HG03457 (cell line): Measurements from ENCODE around the gene TRMT10A.

Source experiments
- ATAC-seq: cut with Tn5 transposase; IDR thresholded peaks from one replicate; pipeline ENCODE4 v1.9.1; 2021; ENCODE audit warnings: moderate number of reproducible peaks; ENCODE audit not compliant: unreplicated experiment

Gene TRMT10A, protein sequence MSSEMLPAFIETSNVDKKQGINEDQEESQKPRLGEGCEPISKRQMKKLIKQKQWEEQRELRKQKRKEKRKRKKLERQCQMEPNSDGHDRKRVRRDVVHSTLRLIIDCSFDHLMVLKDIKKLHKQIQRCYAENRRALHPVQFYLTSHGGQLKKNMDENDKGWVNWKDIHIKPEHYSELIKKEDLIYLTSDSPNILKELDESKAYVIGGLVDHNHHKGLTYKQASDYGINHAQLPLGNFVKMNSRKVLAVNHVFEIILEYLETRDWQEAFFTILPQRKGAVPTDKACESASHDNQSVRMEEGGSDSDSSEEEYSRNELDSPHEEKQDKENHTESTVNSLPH

GRCh38 chr4:99563310-99564186 is at the start of gene TRMT10A:
TSS of gene TRMT10A (minus strand) at chr4:99564039. CDS start at chr4:99559338, 4,701 bp downstream.
- ATAC-seq, result peak; percentile 86

GRCh38 chr4:99612704-99613103 is 48.9 kb upstream of the TRMT10A start:
- no peak for ATAC-seq

GRCh38 chr4:99612281-99612680 is 48.4 kb upstream of the TRMT10A start:
- no peak for ATAC-seq

DNA sequence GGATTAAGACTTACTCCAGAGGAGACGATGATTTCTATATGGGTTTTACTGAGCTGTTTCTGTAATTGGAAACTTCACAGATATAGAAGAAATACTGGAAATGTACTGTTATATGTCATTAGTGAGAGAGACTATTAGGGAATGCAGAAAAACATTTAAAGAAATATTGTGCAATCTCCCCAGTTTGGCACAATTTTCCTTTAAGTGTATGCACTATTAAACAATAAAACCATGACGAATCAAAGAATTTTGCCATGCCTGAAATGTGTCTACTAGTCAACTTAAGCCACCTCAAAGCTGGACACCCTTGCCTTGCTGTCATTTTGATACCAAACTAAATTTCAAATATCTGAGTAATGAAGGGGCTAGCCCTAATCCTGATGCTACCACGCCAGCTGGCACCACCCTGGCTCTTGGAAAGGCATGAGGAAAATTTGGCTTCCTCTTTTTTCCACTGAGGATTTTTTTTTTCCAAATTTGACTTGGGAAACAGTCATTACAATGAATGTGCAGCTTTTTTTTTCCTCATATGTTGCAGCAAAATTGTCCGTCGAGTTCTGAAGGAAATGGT is 46.9 kb upstream of the TRMT10A start:
- ATAC-seq, result no peak

DNA sequence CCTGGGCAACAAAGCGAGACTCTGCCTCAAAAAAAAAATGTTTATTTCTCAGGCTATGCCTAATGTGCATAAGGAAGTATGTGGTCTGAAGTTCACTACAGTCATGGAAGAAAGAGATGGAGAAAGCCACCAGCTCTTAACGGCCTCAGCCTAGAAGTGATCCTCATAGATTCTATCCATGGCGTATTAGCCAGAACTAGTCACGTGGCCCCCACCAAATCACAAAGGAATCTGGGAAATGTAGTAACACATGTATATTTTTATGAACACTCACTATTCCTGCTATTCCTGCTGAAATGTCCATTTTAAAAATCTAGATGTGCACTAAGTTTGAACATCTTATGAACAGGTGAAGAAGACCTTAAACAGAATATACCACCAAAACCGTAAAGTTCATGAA is 44.6 kb upstream of the TRMT10A start:
- no peak for ATAC-seq

DNA sequence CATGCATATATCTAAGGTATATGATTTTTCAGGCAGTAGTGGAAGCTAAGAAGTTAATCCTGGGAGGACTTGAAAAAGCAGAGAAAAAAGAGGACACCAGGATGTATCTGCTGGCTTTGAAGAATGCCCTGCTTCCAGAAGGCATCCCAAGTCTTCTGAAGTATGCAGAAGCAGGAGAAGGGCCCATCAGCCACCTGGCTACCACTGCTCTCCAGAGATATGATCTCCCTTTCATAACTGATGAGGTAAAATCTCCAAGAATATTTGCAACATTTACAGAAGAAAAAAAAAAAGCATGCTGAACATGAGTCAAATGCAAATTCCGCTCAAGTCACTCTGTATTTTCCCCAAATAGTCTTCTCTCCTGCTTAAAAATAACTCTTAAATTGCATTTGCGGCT is 42.9 kb upstream of the TRMT10A start:
- no peak for ATAC-seq

- ATAC-seq, result no peak
Observed at GRCh38 chr4:99594818-99595217, 31.0 kb upstream of the TRMT10A start.

DNA sequence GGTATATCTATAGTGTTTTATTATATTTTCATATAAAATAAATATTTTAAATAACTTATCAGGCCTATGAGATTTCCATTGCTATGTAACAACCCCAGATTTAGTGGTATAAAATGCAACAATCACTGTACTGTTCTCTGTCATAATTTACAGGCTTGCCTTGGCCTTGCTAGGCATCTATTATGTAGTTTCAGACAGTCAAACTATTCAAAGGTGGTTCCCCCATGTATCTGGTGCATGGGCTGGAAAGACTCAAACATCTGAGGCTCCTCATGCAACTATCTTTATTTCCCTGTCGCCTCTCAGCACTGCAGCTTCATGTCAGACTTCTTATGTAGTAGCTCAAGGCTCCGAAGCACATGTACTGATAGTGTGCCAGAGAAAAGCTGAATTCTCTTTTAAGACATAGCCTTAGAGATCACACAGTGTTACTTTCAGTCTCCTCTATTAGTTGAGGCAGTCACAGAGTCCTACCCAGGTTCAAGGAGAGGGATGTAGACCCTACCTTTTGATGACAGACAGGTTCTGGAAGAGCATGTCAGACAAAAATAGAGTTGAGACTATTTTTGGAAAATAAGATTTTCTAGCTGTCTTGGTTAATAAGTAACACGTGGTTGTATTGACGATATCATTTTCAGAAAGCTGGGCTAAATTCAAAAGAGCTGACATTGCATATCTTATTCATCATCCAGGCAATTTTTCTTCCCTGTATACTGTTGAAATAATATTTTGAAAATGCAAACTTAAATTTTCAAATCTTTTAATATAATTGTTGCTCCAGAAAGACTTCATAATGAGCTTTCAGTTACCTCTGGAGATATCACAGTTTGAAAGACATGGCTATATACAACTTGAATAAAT is 30.2 kb upstream of the TRMT10A start:
- ATAC-seq, result no peak

GRCh38 chr4:99591757-99592156 is 27.9 kb upstream of the TRMT10A start:
- no peak for ATAC-seq

DNA sequence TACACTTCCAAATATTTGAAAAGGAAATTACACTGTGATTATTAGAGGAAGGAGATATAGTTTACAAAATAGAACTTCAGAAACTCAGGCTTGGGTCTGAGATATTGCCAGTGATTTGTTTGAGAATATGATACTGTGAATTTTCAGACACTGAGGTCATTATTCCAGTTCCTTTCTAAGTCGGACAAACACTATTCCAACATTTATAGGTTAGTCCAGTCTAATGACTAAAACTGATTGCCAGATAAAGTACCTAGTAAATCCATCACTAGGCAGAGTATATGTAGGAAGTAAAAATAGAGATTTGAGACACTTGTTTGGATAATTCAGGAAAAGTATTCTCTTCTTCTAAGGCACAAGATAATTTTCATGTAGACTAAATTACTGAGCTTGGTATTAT is 24.0 kb upstream of the TRMT10A start:
- no peak for ATAC-seq

GRCh38 chr4:99587309-99587708 is 23.5 kb upstream of the TRMT10A start:
- no peak for ATAC-seq

- ATAC-seq, result no peak
Observed at GRCh38 chr4:99586797-99587196, 23.0 kb upstream of the TRMT10A start.

DNA sequence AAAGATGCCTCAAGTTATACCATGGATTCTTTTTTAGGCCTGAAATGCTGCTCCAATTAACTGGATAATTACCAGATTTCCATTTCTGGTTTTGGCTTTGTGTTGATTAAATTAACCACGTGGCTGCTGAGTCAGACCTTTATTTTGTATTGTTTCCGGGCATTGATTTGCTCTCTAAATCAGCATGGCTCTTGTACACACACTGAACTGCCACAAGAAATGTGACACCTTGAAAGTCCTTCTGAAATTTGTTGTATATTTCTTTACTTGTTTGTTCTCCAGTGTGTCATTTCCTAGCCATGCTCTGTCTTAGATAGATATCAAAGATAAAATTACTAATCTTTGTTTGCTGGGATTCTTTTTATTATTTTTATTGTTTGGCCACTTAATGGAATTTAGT is 22.5 kb upstream of the TRMT10A start:
- ATAC-seq, result no peak

GRCh38 chr4:99585516-99585915 is 21.7 kb upstream of the TRMT10A start:
- no peak for ATAC-seq

DNA sequence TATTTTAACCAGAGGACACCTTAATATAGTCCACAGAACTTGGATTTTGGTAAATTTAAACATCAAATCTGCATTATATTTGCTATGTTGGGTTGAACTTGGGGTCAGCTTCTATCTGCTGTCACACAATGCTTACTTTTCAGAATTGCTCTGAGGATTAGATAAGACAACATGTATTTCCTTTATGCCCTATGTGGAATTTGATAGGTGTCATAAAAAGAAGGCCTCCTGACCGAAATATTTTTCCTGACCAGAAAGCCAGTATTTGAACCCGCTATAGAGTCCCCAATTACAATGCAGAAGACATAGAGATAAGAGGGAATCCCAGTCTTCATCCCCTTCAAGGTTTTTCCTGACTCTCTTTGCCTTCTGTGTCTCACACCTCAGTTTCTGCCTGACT is 14.9 kb upstream of the TRMT10A start:
- no peak for ATAC-seq

- peak; percentile 64 for ATAC-seq
Observed at GRCh38 chr4:99574530-99575324, 10.9 kb upstream of the TRMT10A start, which contains the start of gene MTTP. TSS of gene MTTP (plus strand) at chr4:99574824. CDS start at chr4:99574910, 86 bp downstream.

DNA sequence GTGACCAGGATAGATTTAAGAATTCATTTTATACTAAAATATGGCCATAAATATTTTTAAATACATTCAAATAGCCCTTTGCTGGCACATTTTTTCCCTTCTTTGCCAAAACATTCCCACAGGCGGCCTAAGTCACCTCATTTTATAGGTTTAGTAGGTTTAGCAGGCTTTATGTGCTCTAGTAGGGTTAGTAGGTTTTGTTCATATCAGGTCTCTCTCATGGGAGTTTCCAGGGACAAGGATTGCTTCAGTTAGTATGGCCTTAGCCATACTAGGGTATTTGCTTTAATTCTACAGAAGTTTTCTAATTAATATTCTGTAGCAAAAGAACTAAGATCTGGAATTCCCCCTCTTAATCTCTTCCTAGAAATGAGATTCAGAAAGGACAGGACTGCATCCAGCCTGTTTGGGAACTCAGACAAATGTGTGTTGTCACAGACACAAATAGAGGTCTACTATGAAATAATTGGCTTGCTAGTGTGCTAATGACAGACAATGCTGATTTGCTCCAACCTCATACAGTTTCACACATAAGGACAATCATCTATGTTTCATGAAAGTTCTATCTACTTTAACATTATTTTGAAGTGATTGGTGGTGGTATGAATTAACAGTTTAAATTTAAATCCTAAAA is 10.0 kb upstream of the TRMT10A start:
- ATAC-seq, result no peak

DNA sequence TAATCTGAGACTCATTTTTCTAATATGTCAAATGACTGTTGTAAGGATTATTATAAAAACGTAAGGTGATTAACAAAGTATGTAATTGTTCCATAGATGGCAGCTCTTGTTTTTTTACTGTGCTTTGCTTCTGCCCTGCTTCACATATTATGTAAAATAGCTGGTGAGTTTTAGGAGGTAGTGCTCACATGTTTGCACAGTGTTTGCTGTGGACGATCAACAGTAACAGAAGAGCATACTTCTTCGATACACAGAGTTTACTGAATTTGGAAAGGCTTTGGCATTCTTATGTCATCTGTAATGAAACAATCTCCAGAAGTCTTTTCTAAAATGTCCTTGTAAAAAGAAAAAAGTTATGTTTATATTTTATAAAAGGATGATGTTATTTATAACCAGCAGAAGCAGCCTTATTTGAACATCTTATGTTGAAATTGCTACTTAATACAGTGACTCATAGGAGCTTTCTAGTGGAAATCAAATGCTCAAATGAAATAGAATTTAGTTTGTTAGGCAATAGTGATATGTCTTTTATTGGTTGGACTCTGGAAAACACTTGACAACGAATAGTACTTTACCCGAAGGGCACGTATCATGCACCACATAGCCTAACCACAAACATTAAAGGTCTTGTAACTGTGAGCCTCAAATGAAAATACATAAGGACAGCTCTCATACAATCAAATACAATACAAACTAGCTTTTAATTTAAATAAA is 8.8 kb upstream of the TRMT10A start:
- no peak for ATAC-seq

DNA sequence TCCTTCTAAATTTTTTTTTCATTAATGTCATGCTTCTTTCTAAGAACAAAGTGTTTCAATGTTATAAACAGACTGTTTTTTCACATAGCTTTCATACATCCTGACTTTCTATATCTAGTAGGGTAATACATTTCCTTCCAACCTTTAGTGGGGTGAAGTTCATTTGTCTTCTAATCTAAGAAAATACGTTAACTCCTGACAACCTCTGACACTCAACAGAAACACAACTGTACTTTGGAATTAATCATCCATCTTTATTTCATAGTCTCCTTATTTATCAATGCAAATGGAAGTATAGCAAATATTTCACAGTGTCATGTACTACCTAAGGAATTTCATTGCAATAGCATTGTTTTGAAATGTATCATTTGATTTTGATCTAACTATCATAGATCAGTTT is 8.0 kb upstream of the TRMT10A start:
- ATAC-seq, result no peak
